GM12874 (cell line): ENCODE data around the gene SUN1.

Source experiments
- CTCF ChIP-seq: IDR thresholded peaks from 2 replicates; pipeline ENCODE4 v1.5.1; 2011; ENCODE audit warnings: low read depth, mild to moderate bottlenecking, control low read depth, low read length, moderate library complexity; ENCODE audit not compliant: insufficient read depth

SUN1 gene

GRCh38 chr7:802500-803242 is 29.6 kb upstream of the SUN1 start:
- no peak for TF ChIP-seq CTCF

- TF ChIP-seq CTCF, result no peak
These were observed 29.0 kb upstream of the SUN1 start for GRCh38 chr7:803243-803635.

- TF ChIP-seq CTCF, result no peak
These were observed 27.0 kb upstream of the SUN1 start for GRCh38 chr7:805261-805660.

GRCh38 chr7:815284-816216 is 16.7 kb upstream of the SUN1 start:
- TF ChIP-seq CTCF, result no peak

GRCh38 chr7:816300-816750 is 16.0 kb upstream of the SUN1 start:
- no peak for TF ChIP-seq CTCF

GRCh38 chr7:816751-817671 is 15.3 kb upstream of the SUN1 start:
- TF ChIP-seq CTCF, result no peak
